HepG2 (cell line): ENCODE data around the gene HLA-B.
"Not testable (repeated sequence)": the region's sequence is repeated elsewhere in the genome, so short reads cannot be mapped to it uniquely, and the experiment has no call there.

Source experiments
- NFKB2 ChIP-seq: sonication (generic); formaldehyde crosslinking; IDR thresholded peaks from 2 replicates; pipeline ENCODE4 v1.4.0; 2020; ENCODE audit warnings: missing genetic modification reagents, borderline replicate concordance
- ZNF292 ChIP-seq: sonication (generic); formaldehyde crosslinking; IDR thresholded peaks from 2 replicates; pipeline ENCODE4 v1.8.1; 2022; ENCODE audit warnings: mild to moderate bottlenecking, low read depth, missing genetic modification reagents, borderline replicate concordance

DNA sequence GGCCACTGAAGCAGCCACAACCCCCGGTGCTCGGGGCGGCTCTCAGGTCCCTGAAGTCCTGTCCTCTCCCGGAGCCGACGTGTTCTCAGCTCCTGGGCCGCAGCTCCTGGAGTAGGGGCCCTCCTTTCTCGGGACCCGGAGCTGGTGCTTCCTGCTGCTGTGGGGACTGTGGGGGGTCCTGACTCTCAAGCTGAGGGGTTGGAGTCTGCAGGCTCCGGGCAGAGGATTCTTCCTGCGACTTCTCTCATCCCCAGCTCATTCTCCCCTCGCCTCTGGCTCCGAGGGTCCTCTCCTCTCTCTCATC is 47.0 kb upstream of the HLA-B start:
- TF ChIP-seq NFKB2; ZNF292 (CRISPR knock-in tag): not testable (repeated sequence)
